Trophoblast cell (in vitro differentiated cells and primary cell): ENCODE results near the gene SDCCAG8.

Experiments
- DNase-seq, 2 donors: peaks; one replicate each; pipeline ENCODE4 v3.0.0-alpha.2; 2016
- H2AFZ ChIP-seq: 2 replicates; pipeline ENCODE4 v1.6.1; 2013; ENCODE audit warnings: low read length, moderate library complexity, mild to moderate bottlenecking; ENCODE audit not compliant: insufficient read depth, poor library complexity
- H2AK5ac ChIP-seq: 2 replicates; pipeline ENCODE4 v1.6.1; 2013; ENCODE audit warnings: mild to moderate bottlenecking, low read length
- H2BK120ac ChIP-seq: 2 replicates; pipeline ENCODE4 v1.6.1; 2013; ENCODE audit warnings: low read length, mild to moderate bottlenecking, moderate library complexity; ENCODE audit not compliant: insufficient read depth, poor library complexity
- H2BK12ac ChIP-seq: 2 replicates; pipeline ENCODE4 v1.6.1; 2013; ENCODE audit warnings: mild to moderate bottlenecking, low read length, moderate library complexity
- H2BK5ac ChIP-seq: 2 replicates; pipeline ENCODE4 v1.6.1; 2013; ENCODE audit warnings: low read length, low read depth, moderate library complexity, mild to moderate bottlenecking; ENCODE audit not compliant: poor library complexity
- H3K14ac ChIP-seq: 2 replicates; pipeline ENCODE4 v1.6.1; 2013; ENCODE audit warnings: mild to moderate bottlenecking, low read length
- H3K18ac ChIP-seq: 2 replicates; pipeline ENCODE4 v1.6.1; 2013; ENCODE audit warnings: mild to moderate bottlenecking, low read length
- H3K23ac ChIP-seq: 2 replicates; pipeline ENCODE4 v1.6.1; 2013; ENCODE audit warnings: low read length
- H3K27ac ChIP-seq: 2 replicates; pipeline ENCODE4 v1.5.1; 2013; ENCODE audit warnings: low read depth, mild to moderate bottlenecking, inconsistent platforms, low read length, moderate library complexity
- H3K27me3 ChIP-seq: 2 replicates; pipeline ENCODE4 v1.6.1; 2013; ENCODE audit warnings: inconsistent platforms, mild to moderate bottlenecking, low read length, moderate library complexity; ENCODE audit not compliant: insufficient read depth
- H3K36me3 ChIP-seq, 2 experiments: 1 replicate in 1 of 2; 2 replicates in 1 of 2; pipeline ENCODE4 v1.6.1; 2013; ENCODE audit warnings: low read length in 2 of 2, mild to moderate bottlenecking in 2 of 2, moderate library complexity in 1 of 2; ENCODE audit not compliant: insufficient read depth in 2 of 2, control insufficient read depth in 1 of 2
- H3K4ac ChIP-seq: 2 replicates; pipeline ENCODE4 v1.6.1; 2013; ENCODE audit warnings: low read depth, mild to moderate bottlenecking, low read length, moderate library complexity
- H3K4me1 ChIP-seq, 2 experiments: 1 replicate in 1 of 2; 2 replicates in 1 of 2; pipeline ENCODE4 v1.6.1; 2013; ENCODE audit warnings: low read length in 2 of 2, mild to moderate bottlenecking in 2 of 2, moderate library complexity in 1 of 2; ENCODE audit not compliant: insufficient read depth in 2 of 2, control insufficient read depth in 1 of 2
- H3K4me2 ChIP-seq: 2 replicates; pipeline ENCODE4 v1.6.1; 2013; ENCODE audit warnings: inconsistent platforms, mild to moderate bottlenecking, low read length, moderate library complexity
- H3K4me3 ChIP-seq: 2 replicates; pipeline ENCODE4 v1.5.1; 2013; ENCODE audit warnings: mild to moderate bottlenecking, low read depth, low read length, inconsistent platforms
- H3K79me1 ChIP-seq: one replicate; pipeline ENCODE4 v1.6.1; 2013; ENCODE audit warnings: low read length
- H3K79me2 ChIP-seq: 2 replicates; pipeline ENCODE4 v1.6.1; 2013; ENCODE audit warnings: low read length, mild to moderate bottlenecking; ENCODE audit not compliant: control insufficient read depth, insufficient read depth, poor library complexity
- H3K9ac ChIP-seq: 2 replicates; pipeline ENCODE4 v1.6.1; 2013; ENCODE audit warnings: mild to moderate bottlenecking, low read length
- H3K9me3 ChIP-seq: 2 replicates; pipeline ENCODE4 v1.6.1; 2013; ENCODE audit warnings: low read depth, mild to moderate bottlenecking, control low read depth, inconsistent platforms, low read length; ENCODE audit not compliant: insufficient read depth
- H4K12ac ChIP-seq: 2 replicates; pipeline ENCODE4 v1.6.1; 2013; ENCODE audit warnings: low read depth, mild to moderate bottlenecking, low read length, moderate library complexity
- H4K8ac ChIP-seq: 2 replicates; pipeline ENCODE4 v1.6.1; 2013; ENCODE audit warnings: low read depth, mild to moderate bottlenecking, low read length, moderate library complexity
- H4K91ac ChIP-seq: one replicate; pipeline ENCODE4 v1.6.1; 2013; ENCODE audit warnings: low read depth, mild to moderate bottlenecking, low read length, moderate library complexity
- WGBS: extraction: QIAGEN DNeasy Blood & Tissue Kit; methylation state at CpG from one replicate; pipeline ENCODE4 v1.1.7; 2013; ENCODE audit warnings: missing lambda C conversion rate; ENCODE audit not compliant: insufficient read length, insufficient coverage; ENCODE audit errors: extremely low coverage; 5-methylcytosine and 5-hydroxymethylcytosine counted together

Gene SDCCAG8

DNA sequence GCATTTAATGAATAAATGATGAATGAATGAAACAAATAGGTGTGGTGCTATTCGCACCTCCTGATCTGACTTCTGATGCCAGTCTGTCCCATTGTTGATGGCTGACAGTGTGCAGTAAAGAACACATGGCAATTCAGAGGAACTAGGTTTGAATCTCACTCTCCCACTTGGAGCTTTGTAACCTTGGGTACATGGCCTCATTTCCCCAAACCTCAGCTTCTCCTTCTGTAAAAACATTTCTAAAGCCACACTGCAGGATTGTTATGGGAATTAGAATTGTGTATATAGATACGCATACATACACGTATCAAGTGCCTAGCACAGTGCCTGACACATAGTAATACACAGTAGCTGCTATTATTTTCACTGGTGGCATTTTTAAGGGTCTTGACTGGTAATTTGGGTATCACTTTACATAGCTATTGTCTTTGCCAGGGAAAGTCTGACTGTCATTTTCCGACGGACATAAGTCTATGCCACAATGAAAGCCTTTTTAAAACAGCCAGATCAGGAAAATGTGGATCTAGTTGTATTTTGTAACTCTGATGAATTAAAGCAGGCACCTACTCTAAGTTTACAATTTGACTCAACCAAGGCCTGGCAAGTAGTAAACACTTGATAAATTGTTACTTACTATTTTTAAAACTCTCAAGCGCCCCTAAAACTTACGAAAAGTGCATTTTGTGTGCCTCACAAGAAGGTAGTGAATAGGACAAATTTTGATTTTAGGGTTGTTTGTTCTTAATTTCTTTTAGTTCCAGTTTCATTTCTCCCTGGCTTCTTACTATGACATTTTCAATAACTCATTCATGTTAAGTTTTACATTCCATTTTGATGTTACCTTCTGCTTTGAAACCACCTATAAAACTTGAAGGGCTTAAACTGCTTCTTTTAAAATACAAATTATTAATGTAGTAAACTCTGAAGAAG is 164.4 kb downstream of the SDCCAG8 start:
- Histone ChIP-seq H3K79me1 (no peaks in the 10 kb centered on the region), H3K27ac (no peak overlapping the region), H3K14ac (no peak overlapping the region), H2BK12ac (no peak overlapping the region), H4K8ac (no peak overlapping the region), H2AFZ (no peak overlapping the region), H3K9ac (no peak overlapping the region), H2AK5ac (no peak overlapping the region), H3K9me3 (no peaks in the 10 kb centered on the region), H2BK120ac (no peak overlapping the region), H3K27me3 (no peaks in the 10 kb centered on the region), H3K4me3 (no peak overlapping the region), H3K4me1 (peaks cover 0 to 2% of the 10 kb centered on the region in 2 experiments), H2BK5ac (no peak overlapping the region), H3K4ac (no peak overlapping the region), H3K79me2 (no peaks in the 10 kb centered on the region), H4K12ac (no peak overlapping the region), H3K23ac (no peak overlapping the region), H3K36me3 (peaks cover 4 to 8% of the 10 kb centered on the region in 2 experiments), H3K4me2 (peak overlapping the region; percentile 24), H4K91ac (no peak overlapping the region), H3K18ac (no peak overlapping the region)
- no CpG with 5 or more reads among the region's 7 CpGs for WGBS
- no peak for DNase-seq

DNA sequence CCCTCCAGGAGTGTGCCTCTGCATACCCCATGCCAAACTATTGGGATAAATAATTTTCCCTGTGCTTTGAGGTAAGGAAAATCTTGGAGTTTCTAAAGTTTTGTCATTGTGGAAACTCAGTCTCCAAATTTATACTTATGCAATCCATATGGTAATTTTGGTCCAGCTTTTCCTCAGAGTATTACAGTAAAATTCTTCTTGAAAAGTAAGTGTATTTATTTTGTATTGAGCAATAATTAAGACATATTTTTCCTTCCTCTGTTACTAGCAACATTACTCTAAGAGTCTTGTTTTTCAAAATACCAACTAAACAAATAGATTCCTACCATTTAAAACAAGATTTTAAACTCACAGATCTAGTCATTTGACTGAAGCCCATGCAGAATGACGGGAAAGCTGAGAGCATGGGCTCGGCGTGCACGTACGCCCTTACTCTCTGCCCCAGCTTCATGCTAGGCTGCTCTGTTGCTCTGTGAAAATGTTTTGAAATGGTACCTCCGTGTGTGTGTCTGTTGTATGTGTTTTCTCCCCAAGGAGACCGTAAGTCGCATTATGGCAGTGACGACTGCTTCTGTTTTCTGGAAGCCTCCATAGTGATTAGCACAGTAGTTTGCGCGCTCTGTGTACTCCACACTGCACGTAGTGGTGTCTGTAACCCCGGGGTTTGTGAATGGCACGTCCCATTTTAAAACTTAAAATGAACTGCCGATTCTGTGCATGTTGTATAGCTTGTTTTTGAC is 165.3 kb downstream of the SDCCAG8 start:
- no peak overlapping the region for H3K18ac ChIP-seq
- H3K79me2 ChIP-seq = no peaks in the 10 kb centered on the region
- H4K91ac ChIP-seq = no peak overlapping the region
- no peak overlapping the region for H2BK12ac ChIP-seq
- H3K4me1 ChIP-seq = peaks cover 0 to 2% of the 10 kb centered on the region in 2 experiments
- H3K79me1 ChIP-seq = no peaks in the 10 kb centered on the region
- no peak overlapping the region for H3K27ac ChIP-seq
- no peak overlapping the region for H4K8ac ChIP-seq
- H4K12ac ChIP-seq = no peak overlapping the region
- H3K9me3 ChIP-seq = no peaks in the 10 kb centered on the region
- no peak overlapping the region for H3K14ac ChIP-seq
- DNase-seq = no peak
- no peak overlapping the region for H2BK120ac ChIP-seq
- H3K4me3 ChIP-seq = no peak overlapping the region
- no peaks in the 10 kb centered on the region for H3K27me3 ChIP-seq
- H3K4ac ChIP-seq = no peak overlapping the region
- H3K4me2 ChIP-seq = no peak overlapping the region
- WGBS = no CpG with 5 or more reads among the region's 15 CpGs
- peaks cover 2 to 4% of the 10 kb centered on the region in 2 experiments for H3K36me3 ChIP-seq
- H3K9ac ChIP-seq = no peak overlapping the region
- H2BK5ac ChIP-seq = no peak overlapping the region
- no peak overlapping the region for H2AFZ ChIP-seq
- H2AK5ac ChIP-seq = no peak overlapping the region
- H3K23ac ChIP-seq = no peak overlapping the region

DNA sequence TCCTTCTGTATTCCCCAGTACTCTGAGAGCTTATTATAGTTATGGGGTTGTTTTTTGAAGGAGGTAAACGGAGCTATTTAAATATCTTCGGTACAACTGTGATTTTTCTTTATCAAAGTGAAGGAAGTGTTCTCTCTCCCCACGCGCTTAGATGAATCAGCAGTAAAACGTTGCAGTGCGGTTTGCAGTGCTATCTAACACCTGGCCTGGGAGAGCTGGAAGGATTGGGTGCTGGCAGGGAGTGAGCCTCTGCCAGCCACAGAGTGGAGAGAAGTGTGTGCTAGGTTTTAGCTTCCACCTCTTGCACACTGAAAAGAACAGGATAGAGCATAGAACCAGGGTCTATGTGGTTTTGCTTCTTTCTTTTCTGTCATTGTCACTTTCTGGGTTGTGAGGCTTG is 165.9 kb downstream of the SDCCAG8 start:
- H4K91ac ChIP-seq = no peak overlapping the region
- H3K14ac ChIP-seq = no peak overlapping the region
- H4K12ac ChIP-seq = no peak overlapping the region
- no peak overlapping the region for H3K4ac ChIP-seq
- no peak overlapping the region for H2BK120ac ChIP-seq
- no peaks in the 10 kb centered on the region for H3K79me1 ChIP-seq
- H3K36me3 ChIP-seq = peaks cover 2% of the 10 kb centered on the region in 2 experiments
- H2BK12ac ChIP-seq = no peak overlapping the region
- no peak overlapping the region for H4K8ac ChIP-seq
- no peak overlapping the region for H2BK5ac ChIP-seq
- no peak overlapping the region for H3K4me2 ChIP-seq
- no peaks in the 10 kb centered on the region for H3K9me3 ChIP-seq
- no peak overlapping the region for H3K9ac ChIP-seq
- no peak overlapping the region for H3K23ac ChIP-seq
- H3K79me2 ChIP-seq = no peaks in the 10 kb centered on the region
- no CpG with 5 or more reads among the region's 6 CpGs for WGBS
- no peaks in the 10 kb centered on the region for H3K27me3 ChIP-seq
- H2AK5ac ChIP-seq = no peak overlapping the region
- no peak overlapping the region for H3K27ac ChIP-seq
- H3K18ac ChIP-seq = no peak overlapping the region
- DNase-seq = no peak
- H2AFZ ChIP-seq = no peak overlapping the region
- no peak overlapping the region for H3K4me3 ChIP-seq
- H3K4me1 ChIP-seq = peaks cover 0 to 2% of the 10 kb centered on the region in 2 experiments

DNA sequence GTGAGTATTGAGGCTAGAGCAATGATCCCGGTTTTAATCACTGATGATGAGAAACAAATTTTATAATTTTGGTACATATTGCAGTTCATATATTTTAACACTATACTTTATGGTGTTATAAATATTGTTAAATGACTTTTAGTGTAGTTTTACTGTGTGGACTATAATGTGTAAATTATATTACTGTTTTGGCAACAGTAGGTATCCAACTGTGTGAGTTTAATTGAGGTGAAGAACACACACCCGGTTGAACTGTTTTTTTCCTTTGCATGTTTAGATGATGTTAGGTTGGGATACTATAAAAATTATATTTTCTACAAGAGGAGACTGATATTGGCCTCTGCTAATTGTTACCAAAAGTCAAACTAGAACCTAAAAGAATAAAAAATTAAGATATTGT is 166.5 kb downstream of the SDCCAG8 start:
- no peak overlapping the region for H2BK5ac ChIP-seq
- no CpG with 5 or more reads among the region's 2 CpGs for WGBS
- no peaks in the 10 kb centered on the region for H3K79me1 ChIP-seq
- no peak overlapping the region for H3K9ac ChIP-seq
- peaks cover 0 to 2% of the 10 kb centered on the region in 2 experiments for H3K4me1 ChIP-seq
- no peak overlapping the region for H4K12ac ChIP-seq
- no peaks in the 10 kb centered on the region for H3K27me3 ChIP-seq
- no peak overlapping the region for H4K91ac ChIP-seq
- no peak overlapping the region for H2AFZ ChIP-seq
- DNase-seq = no peak
- H2BK12ac ChIP-seq = no peak overlapping the region
- peaks cover 2 to 3% of the 10 kb centered on the region in 2 experiments for H3K36me3 ChIP-seq
- H3K4me3 ChIP-seq = no peak overlapping the region
- no peak overlapping the region for H4K8ac ChIP-seq
- H3K14ac ChIP-seq = no peak overlapping the region
- no peak overlapping the region for H2BK120ac ChIP-seq
- H3K4ac ChIP-seq = no peak overlapping the region
- no peak overlapping the region for H3K27ac ChIP-seq
- H3K18ac ChIP-seq = no peak overlapping the region
- no peak overlapping the region for H3K4me2 ChIP-seq
- H3K23ac ChIP-seq = no peak overlapping the region
- no peaks in the 10 kb centered on the region for H3K9me3 ChIP-seq
- no peak overlapping the region for H2AK5ac ChIP-seq
- H3K79me2 ChIP-seq = no peaks in the 10 kb centered on the region
